Measurements from ENCODE around the gene SGMS2. TPM values are rescaled to one million over a fixed set of nuclear protein-coding genes. Genes with fewer than 3 reads are reported as not detected.

SGMS2 gene
- total and polyA plus RNA-seq, 2 of the 13 experiments (the other 11 are each of a cell fraction or from before 2014, with no cell fraction given), result 1.2 to 1.7 TPM

- POLR2A ChIA-PET, result no interaction called here
Observed at GRCh38 chr4:107778784-107779530, 45.8 kb upstream of the SGMS2 start.

DNA sequence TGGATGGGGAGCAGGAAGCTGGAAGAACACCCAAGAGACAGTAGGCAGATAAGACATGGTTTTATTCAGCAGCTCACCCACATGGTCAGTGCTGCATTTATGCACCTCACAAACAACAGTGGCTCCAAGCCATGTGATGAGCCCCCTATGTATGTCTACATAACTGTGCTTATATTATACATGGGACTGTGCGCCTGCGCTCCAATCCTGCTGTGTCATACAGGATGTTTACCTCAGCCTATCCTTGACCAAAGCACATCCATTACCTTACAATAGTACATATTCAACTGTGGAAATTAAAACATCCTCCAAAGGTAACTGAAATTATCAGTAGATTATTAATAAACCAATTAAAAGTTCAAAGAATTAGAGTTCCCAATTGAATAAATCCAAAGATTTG is 44.1 kb upstream of the SGMS2 start:
- POLR2A ChIA-PET, result no interaction called here
- DNase-seq (ENCODE audit: low spot score) (no peak), ATAC-seq (no peak), FAIRE-seq (no peak)
- H3K79me2 ChIP-seq (ENCODE audit: insufficient read depth, low read length), result no peaks in the 10 kb centered on the region
- H3K36me3 ChIP-seq (replicated peaks in 1 of 2; ENCODE audit: control insufficient read depth in 1 of 2, insufficient read depth in 2 of 2, low read length in 2 of 2), result no peaks in the 10 kb centered on the region
- H3K4me3 ChIP-seq (replicated peaks in 1 of 3; ENCODE audit: insufficient read depth in 1 of 3, low read depth in 2 of 3, low read length in 3 of 3), result no peak overlapping the region; a peak in 1 of 6 replicates
- peaks cover 9% of the 10 kb centered on the region; the same call in 1 of the 2 replicates for H3K9me3 ChIP-seq (ENCODE audit: low read length)
- CTCF ChIA-PET (ENCODE audit: low intra/inter-chr PET ratio, low total read pairs), result no interaction called here
- H3K4me1 ChIP-seq (ENCODE audit: insufficient read depth, low read length), result 0 out of 2 replicates have a peak, but pooled peaks cover 6% of the 10 kb centered on the region
- H3K4me2 ChIP-seq (ENCODE audit: low read depth, low read length), result no peak overlapping the region
- intact Hi-C loops (cut with micrococcal nuclease; ENCODE audit: unreplicated experiment) (no loop called here), in situ Hi-C loops (cut with HindIII; ENCODE audit: extremely low pct_ligation_motif_present, low pct_unique_long_range_greater_than_20kb) (no loop called here)
- no peaks in the 10 kb centered on the region for H4K20me1 ChIP-seq (ENCODE audit: insufficient read depth, low read length)
- no peak overlapping the region for H2AFZ ChIP-seq (ENCODE audit: low read length)
- no TSS peak for BruUV-seq (replicated peaks)
- H3K27me3 ChIP-seq (ENCODE audit: control insufficient read depth in 1 of 2, insufficient read depth in 2 of 2, low read length in 2 of 2), result no peaks in the 10 kb centered on the region
- H3K27ac ChIP-seq (ENCODE audit: extremely low read length, insufficient read depth, low read length), result no peak overlapping the region
- 97% methylated on average over 2 of the region's 2 CpGs for WGBS (ENCODE audit: low lambda C conversion rate)
- H3K9ac ChIP-seq (ENCODE audit: insufficient read depth, low read depth, low read length), result no peak overlapping the region
- TF ChIP-seq ZFP37 (CRISPR knock-in tag; IDR thresholded peaks at IDR 0.05; ENCODE audit: borderline replicate concordance) (no peak), ZNF816 (CRISPR knock-in tag; IDR thresholded peaks at IDR 0.05; ENCODE audit: borderline replicate concordance) (no peak)
- TF ChIP-seq, protein P1, sequence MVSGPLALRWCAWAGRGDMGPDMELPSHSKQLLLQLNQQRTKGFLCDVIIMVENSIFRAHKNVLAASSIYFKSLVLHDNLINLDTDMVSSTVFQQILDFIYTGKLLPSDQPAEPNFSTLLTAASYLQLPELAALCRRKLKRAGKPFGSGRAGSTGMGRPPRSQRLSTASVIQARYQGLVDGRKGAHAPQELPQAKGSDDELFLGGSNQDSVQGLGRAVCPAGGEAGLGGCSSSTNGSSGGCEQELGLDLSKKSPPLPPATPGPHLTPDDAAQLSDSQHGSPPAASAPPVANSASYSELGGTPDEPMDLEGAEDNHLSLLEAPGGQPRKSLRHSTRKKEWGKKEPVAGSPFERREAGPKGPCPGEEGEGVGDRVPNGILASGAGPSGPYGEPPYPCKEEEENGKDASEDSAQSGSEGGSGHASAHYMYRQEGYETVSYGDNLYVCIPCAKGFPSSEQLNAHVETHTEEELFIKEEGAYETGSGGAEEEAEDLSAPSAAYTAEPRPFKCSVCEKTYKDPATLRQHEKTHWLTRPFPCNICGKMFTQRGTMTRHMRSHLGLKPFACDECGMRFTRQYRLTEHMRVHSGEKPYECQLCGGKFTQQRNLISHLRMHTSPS (CRISPR knock-in tag; IDR thresholded peaks at IDR 0.05; ENCODE audit: low read depth), result no peak
- TF ChIP-seq, protein P2, sequence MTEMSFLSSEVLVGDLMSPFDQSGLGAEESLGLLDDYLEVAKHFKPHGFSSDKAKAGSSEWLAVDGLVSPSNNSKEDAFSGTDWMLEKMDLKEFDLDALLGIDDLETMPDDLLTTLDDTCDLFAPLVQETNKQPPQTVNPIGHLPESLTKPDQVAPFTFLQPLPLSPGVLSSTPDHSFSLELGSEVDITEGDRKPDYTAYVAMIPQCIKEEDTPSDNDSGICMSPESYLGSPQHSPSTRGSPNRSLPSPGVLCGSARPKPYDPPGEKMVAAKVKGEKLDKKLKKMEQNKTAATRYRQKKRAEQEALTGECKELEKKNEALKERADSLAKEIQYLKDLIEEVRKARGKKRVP (CRISPR knock-in tag; IDR thresholded peaks at IDR 0.05), result no peak
- TF ChIP-seq, protein P3, sequence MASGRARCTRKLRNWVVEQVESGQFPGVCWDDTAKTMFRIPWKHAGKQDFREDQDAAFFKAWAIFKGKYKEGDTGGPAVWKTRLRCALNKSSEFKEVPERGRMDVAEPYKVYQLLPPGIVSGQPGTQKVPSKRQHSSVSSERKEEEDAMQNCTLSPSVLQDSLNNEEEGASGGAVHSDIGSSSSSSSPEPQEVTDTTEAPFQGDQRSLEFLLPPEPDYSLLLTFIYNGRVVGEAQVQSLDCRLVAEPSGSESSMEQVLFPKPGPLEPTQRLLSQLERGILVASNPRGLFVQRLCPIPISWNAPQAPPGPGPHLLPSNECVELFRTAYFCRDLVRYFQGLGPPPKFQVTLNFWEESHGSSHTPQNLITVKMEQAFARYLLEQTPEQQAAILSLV (CRISPR knock-in tag; IDR thresholded peaks at IDR 0.05; ENCODE audit: borderline replicate concordance), result no peak
- TF ChIP-seq, protein P4, sequence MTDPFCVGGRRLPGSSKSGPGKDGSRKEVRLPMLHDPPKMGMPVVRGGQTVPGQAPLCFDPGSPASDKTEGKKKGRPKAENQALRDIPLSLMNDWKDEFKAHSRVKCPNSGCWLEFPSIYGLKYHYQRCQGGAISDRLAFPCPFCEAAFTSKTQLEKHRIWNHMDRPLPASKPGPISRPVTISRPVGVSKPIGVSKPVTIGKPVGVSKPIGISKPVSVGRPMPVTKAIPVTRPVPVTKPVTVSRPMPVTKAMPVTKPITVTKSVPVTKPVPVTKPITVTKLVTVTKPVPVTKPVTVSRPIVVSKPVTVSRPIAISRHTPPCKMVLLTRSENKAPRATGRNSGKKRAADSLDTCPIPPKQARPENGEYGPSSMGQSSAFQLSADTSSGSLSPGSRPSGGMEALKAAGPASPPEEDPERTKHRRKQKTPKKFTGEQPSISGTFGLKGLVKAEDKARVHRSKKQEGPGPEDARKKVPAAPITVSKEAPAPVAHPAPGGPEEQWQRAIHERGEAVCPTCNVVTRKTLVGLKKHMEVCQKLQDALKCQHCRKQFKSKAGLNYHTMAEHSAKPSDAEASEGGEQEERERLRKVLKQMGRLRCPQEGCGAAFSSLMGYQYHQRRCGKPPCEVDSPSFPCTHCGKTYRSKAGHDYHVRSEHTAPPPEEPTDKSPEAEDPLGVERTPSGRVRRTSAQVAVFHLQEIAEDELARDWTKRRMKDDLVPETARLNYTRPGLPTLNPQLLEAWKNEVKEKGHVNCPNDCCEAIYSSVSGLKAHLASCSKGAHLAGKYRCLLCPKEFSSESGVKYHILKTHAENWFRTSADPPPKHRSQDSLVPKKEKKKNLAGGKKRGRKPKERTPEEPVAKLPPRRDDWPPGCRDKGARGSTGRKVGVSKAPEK (CRISPR knock-in tag; IDR thresholded peaks at IDR 0.05; ENCODE audit: borderline replicate concordance), result no peak

More at GRCh38 chr4:107778784-107779530, 45.8 kb upstream of the SGMS2 start:
- WGBS (ENCODE audit: low lambda C conversion rate), result under 1% methylated on average over 2 of the region's 2 CpGs
- no peak for ATAC-seq
- Histone ChIP-seq H3K79me2 (ENCODE audit: insufficient read depth, low read length) (no peaks in the 10 kb centered on the region), H3K9me3 (ENCODE audit: low read length) (peaks cover 9% of the 10 kb centered on the region; the same call in 1 of the 2 replicates), H3K4me3 (replicated peaks in 1 of 3; ENCODE audit: insufficient read depth in 1 of 3, low read depth in 2 of 3, low read length in 3 of 3) (no peak overlapping the region), H2AFZ (ENCODE audit: low read length) (no peak overlapping the region), H3K36me3 (replicated peaks in 1 of 2; ENCODE audit: control insufficient read depth in 1 of 2, insufficient read depth in 2 of 2, low read length in 2 of 2) (no peaks in the 10 kb centered on the region), H4K20me1 (ENCODE audit: insufficient read depth, low read length) (no peaks in the 10 kb centered on the region), H3K4me1 (ENCODE audit: insufficient read depth, low read length) (0 out of 2 replicates have a peak, but pooled peaks cover 6% of the 10 kb centered on the region), H3K27me3 (ENCODE audit: control insufficient read depth in 1 of 2, insufficient read depth in 2 of 2, low read length in 2 of 2) (no peaks in the 10 kb centered on the region), H3K4me2 (ENCODE audit: low read depth, low read length) (no peak overlapping the region), H3K27ac (ENCODE audit: extremely low read length, insufficient read depth, low read length) (no peak overlapping the region), H3K9ac (ENCODE audit: insufficient read depth, low read depth, low read length) (no peak overlapping the region)
- intact Hi-C loops (cut with micrococcal nuclease; ENCODE audit: unreplicated experiment), result no loop called here
- no peak for DNase-seq (ENCODE audit: low spot score)
- TF ChIP-seq THAP8 (CRISPR knock-in tag; IDR thresholded peaks at IDR 0.05; ENCODE audit: borderline replicate concordance), result no peak
- BruUV-seq (replicated peaks), result no TSS peak
- CTCF ChIA-PET (ENCODE audit: low intra/inter-chr PET ratio, low total read pairs), result no interaction called here
- in situ Hi-C loops (cut with HindIII; ENCODE audit: extremely low pct_ligation_motif_present, low pct_unique_long_range_greater_than_20kb), result no loop called here
- no peak for FAIRE-seq
